ENCODE results near the gene SLC35D1. TPM values are rescaled to one million over a fixed set of nuclear protein-coding genes. Genes with fewer than 3 reads are reported as not detected.

Gene SLC35D1
- total and polyA plus RNA-seq, 7 donors = 2.5 to 7.0 (median 5.9) TPM

DNA sequence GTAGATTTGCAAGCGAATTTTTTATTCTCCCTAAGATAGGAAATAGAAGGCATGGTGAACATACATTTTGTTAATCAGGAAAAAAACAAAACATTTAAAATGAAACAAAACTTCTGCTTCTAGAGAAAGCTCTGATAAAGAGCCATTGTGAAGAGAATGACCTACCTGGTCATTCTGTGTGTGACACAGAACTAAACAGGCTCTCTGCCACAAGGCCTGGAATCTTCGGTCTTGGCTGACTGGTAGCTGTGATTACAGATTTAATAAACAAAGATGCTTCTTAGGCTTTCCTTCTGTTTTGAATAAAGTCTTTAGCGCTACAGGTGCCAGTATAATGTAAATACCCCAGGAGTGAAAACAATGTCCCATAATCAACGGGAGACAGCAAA is 22.1 kb downstream of the SLC35D1 start:
- intact Hi-C loops (cut with DNase I) = no loop called here
- H3K9me3 ChIP-seq = no peaks in the 10 kb centered on the region
- TF ChIP-seq, protein P1, sequence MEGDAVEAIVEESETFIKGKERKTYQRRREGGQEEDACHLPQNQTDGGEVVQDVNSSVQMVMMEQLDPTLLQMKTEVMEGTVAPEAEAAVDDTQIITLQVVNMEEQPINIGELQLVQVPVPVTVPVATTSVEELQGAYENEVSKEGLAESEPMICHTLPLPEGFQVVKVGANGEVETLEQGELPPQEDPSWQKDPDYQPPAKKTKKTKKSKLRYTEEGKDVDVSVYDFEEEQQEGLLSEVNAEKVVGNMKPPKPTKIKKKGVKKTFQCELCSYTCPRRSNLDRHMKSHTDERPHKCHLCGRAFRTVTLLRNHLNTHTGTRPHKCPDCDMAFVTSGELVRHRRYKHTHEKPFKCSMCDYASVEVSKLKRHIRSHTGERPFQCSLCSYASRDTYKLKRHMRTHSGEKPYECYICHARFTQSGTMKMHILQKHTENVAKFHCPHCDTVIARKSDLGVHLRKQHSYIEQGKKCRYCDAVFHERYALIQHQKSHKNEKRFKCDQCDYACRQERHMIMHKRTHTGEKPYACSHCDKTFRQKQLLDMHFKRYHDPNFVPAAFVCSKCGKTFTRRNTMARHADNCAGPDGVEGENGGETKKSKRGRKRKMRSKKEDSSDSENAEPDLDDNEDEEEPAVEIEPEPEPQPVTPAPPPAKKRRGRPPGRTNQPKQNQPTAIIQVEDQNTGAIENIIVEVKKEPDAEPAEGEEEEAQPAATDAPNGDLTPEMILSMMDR (IDR thresholded peaks at IDR 0.05) = no peak
- DNase-seq = no peak
- ATAC-seq = peak in 1 of 4 donors; percentile 51
- H3K36me3 ChIP-seq (ENCODE audit: insufficient read depth in 1 of 2, low read depth in 1 of 2) = peaks cover 2 to 22% of the 10 kb centered on the region in 2 donors
- peaks cover 22% of the 10 kb centered on the region for H3K4me1 ChIP-seq
- H3K27ac ChIP-seq = peak overlapping the region; percentile 46
- WGBS, 3 donors = 86% methylated on average over 4 of the region's 4 CpGs
- no peaks in the 10 kb centered on the region for H3K27me3 ChIP-seq (ENCODE audit: insufficient read depth in 3 of 3, low read length in 2 of 3)
- H3K4me3 ChIP-seq = no peak overlapping the region

DNA sequence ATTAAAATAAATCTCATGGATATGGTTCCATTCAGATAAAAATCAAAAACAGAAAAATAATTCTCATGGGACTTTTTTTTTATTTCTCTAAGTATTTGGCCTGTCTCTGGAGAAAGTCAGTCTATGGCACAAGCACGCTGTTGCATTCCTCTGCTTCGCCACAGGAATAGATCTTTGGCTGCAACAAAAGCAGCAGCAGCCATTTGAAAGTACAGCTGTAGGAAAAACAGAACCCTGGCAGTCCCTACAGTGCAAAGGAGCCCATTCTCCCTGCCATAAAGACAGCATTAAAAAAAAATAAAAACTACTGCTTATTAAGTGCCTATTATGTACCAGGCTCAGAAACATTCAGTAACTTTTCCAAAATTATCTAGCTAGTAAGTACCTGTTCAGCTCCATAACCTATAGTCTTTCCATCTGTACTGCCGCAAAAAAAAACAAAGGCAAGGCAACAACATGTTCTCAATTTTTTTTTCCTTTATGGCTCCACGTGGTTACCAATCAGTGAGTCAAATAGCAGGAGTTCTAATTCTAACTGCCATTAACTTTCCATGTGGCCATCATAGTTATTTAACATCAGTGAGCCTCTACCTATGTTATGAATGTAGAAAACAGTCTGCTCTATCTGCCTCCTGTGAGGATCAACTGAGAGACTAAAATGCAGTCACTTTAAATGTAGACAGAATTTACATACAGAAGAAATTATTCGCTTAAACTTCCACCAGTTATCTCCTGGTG is 22.7 kb downstream of the SLC35D1 start:
- peak overlapping the region; percentile 46 for H3K27ac ChIP-seq
- DNase-seq (no peak), ATAC-seq (peak in 3 of 4 donors; percentile 57 to 88 (median 71))
- intact Hi-C loops (cut with DNase I) = no loop called here
- WGBS, 3 donors = 39 to 46% (median 40%) methylated on average over 5 of the region's 5 CpGs
- peaks cover 2 to 19% of the 10 kb centered on the region in 2 donors for H3K36me3 ChIP-seq (ENCODE audit: insufficient read depth in 1 of 2, low read depth in 1 of 2)
- H3K4me1 ChIP-seq = peaks cover 22% of the 10 kb centered on the region
- no peaks in the 10 kb centered on the region for H3K27me3 ChIP-seq (ENCODE audit: insufficient read depth in 3 of 3, low read length in 2 of 3)
- H3K4me3 ChIP-seq = no peak overlapping the region
- TF ChIP-seq, protein P1 (IDR thresholded peaks at IDR 0.05) = no peak
- no peaks in the 10 kb centered on the region for H3K9me3 ChIP-seq

DNA sequence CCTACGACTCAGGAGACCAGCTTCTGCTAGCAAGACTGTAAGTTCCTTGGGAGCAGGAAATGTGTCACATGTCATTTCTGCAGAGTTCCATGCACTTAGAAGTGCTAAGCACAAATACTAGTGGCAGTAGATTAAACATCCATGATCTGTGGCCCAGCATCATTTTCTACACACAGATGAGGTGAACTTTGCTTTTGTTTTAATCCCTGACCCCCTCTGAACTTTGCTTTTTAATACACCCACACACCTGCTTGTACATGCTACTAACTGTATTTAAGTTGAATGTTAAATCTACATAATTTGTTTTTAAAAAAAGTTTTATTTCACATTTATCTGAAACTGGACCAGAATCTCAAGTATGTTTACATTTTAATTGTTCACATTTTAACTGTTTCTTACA is 24.5 kb downstream of the SLC35D1 start:
- intact Hi-C loops (cut with DNase I) = no loop called here
- ATAC-seq = no peak

DNA sequence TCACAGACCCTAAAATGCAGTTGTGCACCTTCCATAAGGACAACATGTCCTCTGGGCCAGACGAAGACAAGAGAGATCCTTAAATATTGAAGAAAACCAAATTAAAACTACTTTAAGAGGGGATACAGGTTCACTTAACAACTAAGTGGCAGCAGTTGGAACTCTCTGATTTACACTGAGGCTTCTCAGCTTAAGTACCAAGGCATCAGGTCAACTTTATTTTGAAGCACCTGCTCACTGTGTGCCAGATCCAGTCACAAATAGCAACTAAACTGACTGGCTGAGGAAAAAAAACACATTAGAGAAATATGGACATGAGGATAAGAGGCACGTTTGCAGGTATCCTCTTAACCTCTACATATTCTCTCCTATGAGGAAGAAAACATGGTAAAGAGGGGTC is 33.2 kb downstream of the SLC35D1 start:
- Histone ChIP-seq H3K36me3 (ENCODE audit: insufficient read depth in 1 of 2, low read depth in 1 of 2) (peaks cover 0 to 70% of the 10 kb centered on the region in 2 donors), H3K27ac (no peak overlapping the region), H3K27me3 (ENCODE audit: insufficient read depth in 3 of 3, low read length in 2 of 3) (no peaks in the 10 kb centered on the region), H3K4me3 (no peak overlapping the region), H3K9me3 (no peaks in the 10 kb centered on the region), H3K4me1 (peaks cover 4% of the 10 kb centered on the region)
- WGBS, 3 donors = 27 to 34% (median 31%) methylated on average over 2 of the region's 2 CpGs
- TF ChIP-seq, protein P1 (IDR thresholded peaks at IDR 0.05) = no peak
- intact Hi-C loops (cut with DNase I) = no loop called here
- no peak for ATAC-seq
- no peak for DNase-seq

More for the DNA sequence above, 24.5 kb downstream of the SLC35D1 start:
- Histone ChIP-seq H3K36me3 (ENCODE audit: insufficient read depth in 1 of 2, low read depth in 1 of 2) (peaks cover 0 to 28% of the 10 kb centered on the region in 2 donors), H3K4me3 (no peak overlapping the region), H3K27ac (no peak overlapping the region), H3K27me3 (ENCODE audit: insufficient read depth in 3 of 3, low read length in 2 of 3) (no peaks in the 10 kb centered on the region), H3K4me1 (peaks cover 22% of the 10 kb centered on the region), H3K9me3 (no peaks in the 10 kb centered on the region)
- 87 to 97% (median 92%) methylated on average over 1 of the region's 1 CpG for WGBS, 3 donors
- DNase-seq = no peak
- TF ChIP-seq, protein P1 (IDR thresholded peaks at IDR 0.05) = no peak
